ENCODE results near the gene KLK10. TPM values are rescaled to one million over a fixed set of nuclear protein-coding genes. Genes with fewer than 3 reads are reported as not detected.
"Not testable (repeated sequence)": the region's sequence is repeated elsewhere in the genome, so short reads cannot be mapped to it uniquely, and the experiment has no call there.

Gene KLK10
- total RNA-seq, 4 donors from 2014 or later = 1.7 to 6.7 (median 4.1) TPM; not detected in 1

DNA sequence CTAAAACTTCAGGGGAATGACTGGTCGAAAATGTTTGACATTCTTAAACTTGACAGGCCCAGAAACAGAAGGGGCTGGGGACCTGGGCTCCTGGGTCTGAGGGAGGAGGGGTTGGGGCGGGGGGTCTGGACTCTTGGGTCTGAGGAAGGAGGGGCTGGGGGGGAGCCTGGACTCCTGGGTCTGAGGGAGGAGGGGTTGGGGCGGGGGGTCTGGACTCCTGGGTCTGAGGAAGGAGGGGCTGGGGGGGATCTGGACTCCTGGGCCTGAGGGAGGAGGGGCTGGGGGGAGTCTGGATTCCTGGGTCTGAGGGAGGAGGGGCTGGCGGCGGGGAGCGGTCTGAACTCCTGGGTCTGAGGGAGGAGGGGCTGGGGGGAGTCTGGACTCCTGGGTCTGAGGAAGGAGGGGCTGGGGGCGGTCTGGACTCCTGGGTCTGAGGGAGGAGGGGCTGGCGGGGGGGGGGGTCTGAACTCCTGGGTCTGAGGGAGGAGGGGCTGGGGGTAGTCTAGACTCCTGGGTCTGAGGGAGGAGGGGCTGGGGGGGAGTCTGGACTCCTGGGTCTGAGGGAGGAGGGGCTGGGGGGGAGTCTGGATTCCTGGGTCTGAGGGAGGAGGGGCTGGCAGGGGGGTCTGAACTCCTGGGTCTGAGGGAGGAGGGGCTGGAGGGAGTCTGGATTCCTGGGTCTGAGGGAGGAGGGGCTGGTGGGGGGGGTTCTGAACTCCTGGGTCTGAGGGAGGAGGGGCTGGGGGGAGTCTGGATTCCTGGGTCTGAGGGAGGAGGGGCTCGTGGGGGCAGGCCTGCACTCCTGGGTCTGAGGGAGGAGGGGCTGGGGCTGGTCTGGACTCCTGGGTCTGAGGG, 44.6 kb downstream of the KLK10 start:
- Histone ChIP-seq H3K27me3 (peaks cover 92% of the 10 kb centered on the region), H3K4me3 (no peak overlapping the region), H3K4me1 (no peaks in the 10 kb centered on the region), H3K36me3 (no peaks in the 10 kb centered on the region), H3K9me3 (no peaks in the 10 kb centered on the region), H3K27ac (no peak overlapping the region)
- WGBS, 2 donors (ENCODE audit: low coverage in 1 of 2) = 38% methylated on average over 1 of the region's 9 CpGs; no CpG with 5 or more reads in 1 of the 2 donors
- no peak for ATAC-seq
- TF ChIP-seq, protein P1, sequence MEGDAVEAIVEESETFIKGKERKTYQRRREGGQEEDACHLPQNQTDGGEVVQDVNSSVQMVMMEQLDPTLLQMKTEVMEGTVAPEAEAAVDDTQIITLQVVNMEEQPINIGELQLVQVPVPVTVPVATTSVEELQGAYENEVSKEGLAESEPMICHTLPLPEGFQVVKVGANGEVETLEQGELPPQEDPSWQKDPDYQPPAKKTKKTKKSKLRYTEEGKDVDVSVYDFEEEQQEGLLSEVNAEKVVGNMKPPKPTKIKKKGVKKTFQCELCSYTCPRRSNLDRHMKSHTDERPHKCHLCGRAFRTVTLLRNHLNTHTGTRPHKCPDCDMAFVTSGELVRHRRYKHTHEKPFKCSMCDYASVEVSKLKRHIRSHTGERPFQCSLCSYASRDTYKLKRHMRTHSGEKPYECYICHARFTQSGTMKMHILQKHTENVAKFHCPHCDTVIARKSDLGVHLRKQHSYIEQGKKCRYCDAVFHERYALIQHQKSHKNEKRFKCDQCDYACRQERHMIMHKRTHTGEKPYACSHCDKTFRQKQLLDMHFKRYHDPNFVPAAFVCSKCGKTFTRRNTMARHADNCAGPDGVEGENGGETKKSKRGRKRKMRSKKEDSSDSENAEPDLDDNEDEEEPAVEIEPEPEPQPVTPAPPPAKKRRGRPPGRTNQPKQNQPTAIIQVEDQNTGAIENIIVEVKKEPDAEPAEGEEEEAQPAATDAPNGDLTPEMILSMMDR (IDR thresholded peaks at IDR 0.05) = no peak
- TF ChIP-seq POLR2AphosphoS5 (IDR thresholded peaks at IDR 0.05) (no peak), EP300 (IDR thresholded peaks at IDR 0.05) (no peak), POLR2A (IDR thresholded peaks at IDR 0.05) (no peak)

DNA sequence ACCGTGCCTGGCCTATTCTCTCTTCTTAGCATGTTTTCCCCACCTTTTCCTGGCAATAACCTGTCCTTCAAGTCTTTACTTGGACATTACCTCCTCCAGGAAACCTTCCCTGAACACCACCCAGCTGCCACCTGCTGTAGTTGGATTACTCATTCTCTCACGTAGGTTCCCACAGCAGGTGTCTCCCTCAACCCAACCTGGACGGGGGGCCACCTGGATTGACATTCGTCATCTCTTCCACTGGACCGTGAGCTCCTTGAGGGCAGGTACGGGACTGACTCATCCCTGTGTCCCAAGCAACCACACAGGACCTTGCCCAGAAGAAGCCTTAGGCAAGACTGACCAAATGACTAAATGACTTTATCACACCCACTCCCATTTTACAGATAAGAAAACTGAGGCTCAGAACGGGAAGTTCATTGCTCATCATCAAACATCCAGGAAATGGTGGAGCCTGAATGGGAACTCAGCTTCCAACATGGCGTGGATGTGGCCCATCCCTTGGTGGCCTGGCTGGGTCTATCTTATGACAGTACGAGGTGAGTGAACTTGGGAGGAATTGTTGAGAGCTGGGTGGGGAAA, 46.6 kb downstream of the KLK10 start:
- Histone ChIP-seq H3K27me3 (peaks cover 92% of the 10 kb centered on the region), H3K4me3 (no peak overlapping the region), H3K9me3 (no peaks in the 10 kb centered on the region), H3K4me1 (no peaks in the 10 kb centered on the region), H3K27ac (no peak overlapping the region), H3K36me3 (no peaks in the 10 kb centered on the region)
- ATAC-seq = no peak
- WGBS, 2 donors (ENCODE audit: low coverage in 1 of 2) = 58 to 87% methylated on average over 3 to 5 of the region's 9 CpGs
- TF ChIP-seq POLR2A (IDR thresholded peaks at IDR 0.05) (no peak), EP300 (IDR thresholded peaks at IDR 0.05) (no peak), POLR2AphosphoS5 (IDR thresholded peaks at IDR 0.05) (no peak)
- TF ChIP-seq, protein P1 (IDR thresholded peaks at IDR 0.05) = no peak

DNA sequence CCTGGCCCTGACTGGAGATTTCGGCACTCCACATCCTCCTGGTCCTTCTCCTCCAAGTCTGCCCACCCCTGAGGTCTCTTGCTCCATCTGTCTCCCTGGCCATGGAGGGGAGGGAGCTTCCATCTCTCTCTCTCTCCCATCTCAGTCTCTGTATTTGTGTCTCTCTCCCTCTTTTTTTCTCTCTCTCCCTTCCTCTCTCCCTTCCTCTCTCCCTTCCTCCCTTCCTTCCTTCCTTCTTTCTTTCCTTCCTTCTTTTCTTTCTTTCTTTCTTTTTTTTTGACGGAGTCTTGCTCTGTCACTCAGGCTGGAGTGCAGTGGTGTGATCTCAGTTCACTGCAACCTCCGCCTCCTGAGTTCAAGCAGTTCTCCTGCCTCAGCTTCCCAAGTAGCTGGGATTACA, 49.7 kb downstream of the KLK10 start:
- 78% methylated on average over 2 of the region's 3 CpGs; no CpG with 5 or more reads in 1 of the 2 donors for WGBS, 2 donors (ENCODE audit: low coverage in 1 of 2)

DNA sequence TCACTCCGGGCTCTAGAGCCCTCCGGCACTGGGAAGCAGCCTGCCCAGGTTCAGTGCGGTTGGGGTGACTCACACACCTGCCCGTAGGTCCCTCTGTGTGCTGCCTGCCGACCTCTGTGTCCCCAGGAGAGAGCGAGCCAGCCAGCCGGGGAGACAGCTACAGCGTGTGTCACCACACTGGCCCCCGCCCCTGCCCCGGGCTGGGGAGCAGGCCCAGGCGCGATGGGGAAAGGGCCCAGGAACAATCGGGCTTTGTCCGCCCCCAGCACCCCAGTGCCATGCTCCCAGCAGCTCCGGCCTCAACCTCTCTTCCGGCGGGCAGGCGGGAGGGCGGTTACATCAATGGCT, 50.1 kb downstream of the KLK10 start, which contains the start of gene KLK6:
Gene KLK6, minus strand, starts transcription at position 179 of the 348 bp plus-strand sequence. CDS start 1,487 bp downstream, outside the sequence.
- Histone ChIP-seq H3K36me3 (no peaks in the 10 kb centered on the region), H3K9me3 (no peaks in the 10 kb centered on the region), H3K4me1 (no peaks in the 10 kb centered on the region), H3K4me3 (no peak within 1 kb of the TSS), H3K27ac (no peak within 1 kb of the TSS), H3K27me3 (peaks cover 95% of the 10 kb centered on the region)
- no peak for ATAC-seq
- WGBS, 2 donors (ENCODE audit: low coverage in 1 of 2) = 60 to 69% methylated on average over 7 to 10 of the region's 19 CpGs
- TF ChIP-seq, protein P1 (IDR thresholded peaks at IDR 0.05) = no peak
- TF ChIP-seq EP300 (IDR thresholded peaks at IDR 0.05) (no peak), POLR2AphosphoS5 (IDR thresholded peaks at IDR 0.05) (no peak), POLR2A (IDR thresholded peaks at IDR 0.05) (no peak)

More for the DNA sequence above, 49.7 kb downstream of the KLK10 start:
- not testable (repeated sequence) for H3K27ac ChIP-seq, H3K9me3 ChIP-seq, H3K36me3 ChIP-seq, H3K4me1 ChIP-seq, ATAC-seq, H3K4me3 ChIP-seq
- H3K27me3 ChIP-seq = peaks cover 94% of the 10 kb centered on the region

DNA sequence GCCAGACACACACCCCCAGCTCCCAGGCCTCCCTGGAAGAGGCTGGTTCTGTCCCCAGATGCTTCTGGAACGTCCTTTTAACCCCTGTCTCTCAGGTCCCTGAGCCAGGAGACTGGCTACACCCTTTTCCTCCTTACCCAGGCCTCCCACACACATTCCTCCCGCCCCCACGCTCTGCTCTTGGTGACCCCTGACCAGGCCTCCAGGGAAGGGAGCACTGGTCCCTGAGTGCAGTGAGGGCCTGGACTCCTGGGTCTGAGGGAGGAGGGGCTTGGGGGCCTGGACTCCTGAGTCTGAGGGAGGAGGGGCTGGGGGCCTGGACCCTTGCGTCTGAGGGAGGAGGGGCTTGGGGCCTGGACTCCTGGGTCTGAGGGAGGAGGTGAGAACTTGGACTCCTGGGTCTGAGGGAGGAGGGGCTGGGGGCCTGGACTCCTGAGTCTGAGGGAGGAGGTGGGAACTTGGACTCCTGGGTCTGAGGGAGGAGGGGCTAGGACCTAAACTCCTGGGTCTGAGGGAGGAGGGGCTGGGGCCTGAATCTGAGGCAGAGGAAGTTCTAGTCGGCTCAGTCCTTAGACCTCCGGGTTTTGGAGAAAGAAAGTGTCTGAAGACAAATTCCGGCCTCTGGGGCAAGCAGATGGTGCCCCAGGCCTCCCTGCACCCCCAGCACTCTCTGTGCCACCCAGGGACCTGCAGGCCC, 50.6 kb downstream of the KLK10 start:
- ATAC-seq = no peak
- Histone ChIP-seq H3K36me3 (no peaks in the 10 kb centered on the region), H3K27ac (no peak overlapping the region), H3K4me3 (no peak overlapping the region), H3K9me3 (no peaks in the 10 kb centered on the region), H3K27me3 (peaks cover 95% of the 10 kb centered on the region), H3K4me1 (no peaks in the 10 kb centered on the region)
- TF ChIP-seq POLR2AphosphoS5 (IDR thresholded peaks at IDR 0.05) (no peak), POLR2A (IDR thresholded peaks at IDR 0.05) (no peak), EP300 (IDR thresholded peaks at IDR 0.05) (no peak)
- TF ChIP-seq, protein P1 (IDR thresholded peaks at IDR 0.05) = no peak
- 20% methylated on average over 1 of the region's 7 CpGs; no CpG with 5 or more reads in 1 of the 2 donors for WGBS, 2 donors (ENCODE audit: low coverage in 1 of 2)

Measured in gastroesophageal sphincter (tissue), 4 donors.